ENCODE results near the gene ETV3. TPM values are rescaled to one million over a fixed set of nuclear protein-coding genes. Genes with fewer than 3 reads are reported as not detected.

ETV3 gene
- total RNA-seq, 4 donors from 2014 or later, result 17.7 to 27.3 (median 20.5) TPM

GRCh38 chr1:157135070-157135469, 3.1 kb downstream of the ETV3 start:
- TF ChIP-seq POLR2A (IDR thresholded peaks at IDR 0.05) (no peak), EP300 (IDR thresholded peaks at IDR 0.05) (no peak), POLR2AphosphoS5 (IDR thresholded peaks at IDR 0.05) (no peak)
- TF ChIP-seq, protein P1, sequence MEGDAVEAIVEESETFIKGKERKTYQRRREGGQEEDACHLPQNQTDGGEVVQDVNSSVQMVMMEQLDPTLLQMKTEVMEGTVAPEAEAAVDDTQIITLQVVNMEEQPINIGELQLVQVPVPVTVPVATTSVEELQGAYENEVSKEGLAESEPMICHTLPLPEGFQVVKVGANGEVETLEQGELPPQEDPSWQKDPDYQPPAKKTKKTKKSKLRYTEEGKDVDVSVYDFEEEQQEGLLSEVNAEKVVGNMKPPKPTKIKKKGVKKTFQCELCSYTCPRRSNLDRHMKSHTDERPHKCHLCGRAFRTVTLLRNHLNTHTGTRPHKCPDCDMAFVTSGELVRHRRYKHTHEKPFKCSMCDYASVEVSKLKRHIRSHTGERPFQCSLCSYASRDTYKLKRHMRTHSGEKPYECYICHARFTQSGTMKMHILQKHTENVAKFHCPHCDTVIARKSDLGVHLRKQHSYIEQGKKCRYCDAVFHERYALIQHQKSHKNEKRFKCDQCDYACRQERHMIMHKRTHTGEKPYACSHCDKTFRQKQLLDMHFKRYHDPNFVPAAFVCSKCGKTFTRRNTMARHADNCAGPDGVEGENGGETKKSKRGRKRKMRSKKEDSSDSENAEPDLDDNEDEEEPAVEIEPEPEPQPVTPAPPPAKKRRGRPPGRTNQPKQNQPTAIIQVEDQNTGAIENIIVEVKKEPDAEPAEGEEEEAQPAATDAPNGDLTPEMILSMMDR (IDR thresholded peaks at IDR 0.05), result no peak
- Histone ChIP-seq H3K4me1 (peaks cover 3 to 34% (median 11%) of the 10 kb centered on the region in 3 donors), H3K27ac (no peak overlapping the region), H3K9me3 (no peaks in the 10 kb centered on the region), H3K27me3 (no peaks in the 10 kb centered on the region), H3K4me3 (no peak overlapping the region), H3K36me3 (peaks cover 9 to 60% of the 10 kb centered on the region in 2 donors)
- ATAC-seq, result no peak
- WGBS, 2 donors (ENCODE audit: low coverage in 1 of 2), result 76 to 91% methylated on average over 2 of the region's 2 CpGs

DNA sequence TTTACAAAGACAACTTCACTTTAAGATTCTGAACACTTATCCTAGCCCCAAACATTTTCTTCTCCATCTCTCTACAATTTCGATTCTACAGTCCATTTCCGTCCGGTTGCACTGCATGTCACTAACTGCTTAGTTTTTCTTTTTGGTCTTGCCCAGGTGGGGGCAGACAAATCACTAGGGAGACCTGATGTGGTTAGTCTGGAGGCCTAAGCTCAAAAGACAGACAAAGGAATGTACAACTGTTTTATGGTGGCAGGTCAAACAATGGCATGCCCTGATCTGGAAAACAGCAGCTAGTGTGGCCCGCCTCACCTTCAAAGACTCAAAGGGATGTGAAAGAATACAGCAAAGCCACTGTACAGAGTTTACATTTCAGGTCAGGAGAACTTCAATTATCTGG, 3.8 kb downstream of the ETV3 start:
- no peak overlapping the region for H3K4me3 ChIP-seq
- WGBS, 2 donors (ENCODE audit: low coverage in 1 of 2), result 100% methylated on average over 3 of the region's 4 CpGs; no CpG with 5 or more reads in 1 of the 2 donors
- no peak overlapping the region for H3K27ac ChIP-seq
- H3K9me3 ChIP-seq, result no peaks in the 10 kb centered on the region
- H3K4me1 ChIP-seq, result peaks cover 3 to 33% (median 11%) of the 10 kb centered on the region in 3 donors
- H3K36me3 ChIP-seq, result peaks cover 9 to 66% of the 10 kb centered on the region in 2 donors
- TF ChIP-seq POLR2A (IDR thresholded peaks at IDR 0.05) (no peak), EP300 (IDR thresholded peaks at IDR 0.05) (no peak), POLR2AphosphoS5 (IDR thresholded peaks at IDR 0.05) (no peak)
- TF ChIP-seq, protein P1 (IDR thresholded peaks at IDR 0.05), result no peak
- no peak for ATAC-seq
- no peaks in the 10 kb centered on the region for H3K27me3 ChIP-seq

DNA sequence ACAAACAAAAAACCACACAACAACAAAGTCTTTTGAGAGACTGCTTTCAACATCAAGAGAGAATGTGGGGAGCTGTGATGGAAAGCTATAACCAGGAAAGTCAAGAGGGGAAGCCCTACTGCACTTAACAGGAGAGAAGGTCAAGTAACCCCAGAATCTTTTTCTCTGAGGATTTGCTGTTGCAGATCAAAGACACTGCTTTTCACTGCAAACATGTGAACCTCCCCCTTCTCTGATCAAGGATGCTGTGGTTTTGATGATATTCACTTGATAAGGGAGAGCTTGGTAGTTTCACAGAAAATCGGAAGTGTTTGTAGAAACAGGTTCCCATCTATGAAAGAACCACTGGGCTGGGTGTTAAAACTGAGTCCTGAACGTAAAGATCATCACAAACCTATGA, 4.8 kb downstream of the ETV3 start:
- peaks cover 9 to 76% of the 10 kb centered on the region in 2 donors for H3K36me3 ChIP-seq
- ATAC-seq, result no peak
- H3K9me3 ChIP-seq, result no peaks in the 10 kb centered on the region
- H3K27ac ChIP-seq, result no peak overlapping the region
- no peak overlapping the region for H3K4me3 ChIP-seq
- 69 to 80% methylated on average over 1 to 2 of the region's 2 CpGs for WGBS, 2 donors (ENCODE audit: low coverage in 1 of 2)
- no peaks in the 10 kb centered on the region for H3K27me3 ChIP-seq
- TF ChIP-seq, protein P1 (IDR thresholded peaks at IDR 0.05), result no peak
- TF ChIP-seq EP300 (IDR thresholded peaks at IDR 0.05), result no peak
- no peak for TF ChIP-seq POLR2AphosphoS5 (IDR thresholded peaks at IDR 0.05)
- TF ChIP-seq POLR2A (IDR thresholded peaks at IDR 0.05), result no peak
- peaks cover 3 to 26% (median 7%) of the 10 kb centered on the region in 3 donors for H3K4me1 ChIP-seq

- Histone ChIP-seq H3K9me3 (no peaks in the 10 kb centered on the region), H3K4me1 (peaks cover 3 to 24% (median 7%) of the 10 kb centered on the region in 3 donors), H3K36me3 (peaks cover 9 to 83% of the 10 kb centered on the region in 2 donors), H3K4me3 (no peak overlapping the region), H3K27ac (no peak overlapping the region), H3K27me3 (no peaks in the 10 kb centered on the region)
- ATAC-seq, result no peak
- TF ChIP-seq POLR2AphosphoS5 (IDR thresholded peaks at IDR 0.05) (no peak), EP300 (IDR thresholded peaks at IDR 0.05) (no peak), POLR2A (IDR thresholded peaks at IDR 0.05) (no peak)
- TF ChIP-seq, protein P1 (IDR thresholded peaks at IDR 0.05), result no peak
- WGBS, 2 donors (ENCODE audit: low coverage in 1 of 2), result 53 to 73% methylated on average over 2 of the region's 2 CpGs
Observed at GRCh38 chr1:157132616-157133167, 5.5 kb downstream of the ETV3 start.

- no peak for TF ChIP-seq EP300 (IDR thresholded peaks at IDR 0.05)
- TF ChIP-seq, protein P1 (IDR thresholded peaks at IDR 0.05), result no peak
- no peak for TF ChIP-seq POLR2AphosphoS5 (IDR thresholded peaks at IDR 0.05)
- no peak for TF ChIP-seq POLR2A (IDR thresholded peaks at IDR 0.05)
- Histone ChIP-seq H3K27me3 (no peaks in the 10 kb centered on the region), H3K9me3 (no peaks in the 10 kb centered on the region), H3K36me3 (peaks cover 9 to 89% of the 10 kb centered on the region in 2 donors), H3K4me3 (no peak overlapping the region), H3K4me1 (peaks cover 3 to 18% (median 6%) of the 10 kb centered on the region in 3 donors), H3K27ac (no peak overlapping the region)
- ATAC-seq, result no peak
- 75 to 86% methylated on average over 1 of the region's 5 CpGs for WGBS, 2 donors (ENCODE audit: low coverage in 1 of 2)
Observed at GRCh38 chr1:157132111-157132510, 6.1 kb downstream of the ETV3 start.

Data from gastroesophageal sphincter (tissue), 4 donors.